B cell (primary cell): ENCODE results near the gene PPP1R14D. TPM values are rescaled to one million over a fixed set of nuclear protein-coding genes. Genes with fewer than 3 reads are reported as not detected.
A peak's percentile ranks its signal among the peaks of the same experiment; 100 is the strongest.

Experiments
- ATAC-seq: fragments of 200-7000 bp; cut with Tn5 transposase; one replicate; pipeline ENCODE4 v1.10.0; 2021; ENCODE audit warnings: low read depth, mild to moderate bottlenecking, moderate number of reproducible peaks, moderate library complexity
- CTCF ChIA-PET: fragments of 350-600 bp; sonication (Branson Sonifier 250); formaldehyde crosslinking; loops from one replicate; lab custom pipeline; 2021; ENCODE audit warnings: antibody characterized with exemption, inconsistent platforms; lab: Charles Lee
- POLR2A ChIA-PET: fragments of 350-600 bp; sonication (Branson Sonifier 250); formaldehyde crosslinking; loops from one replicate; lab custom pipeline; 2021; ENCODE audit warnings: antibody characterized with exemption; lab: Charles Lee
- DNase-seq: peaks from one replicate; pipeline ENCODE4 v3.0.0; 2013
- H2AFZ ChIP-seq: 2 replicates; pipeline ENCODE4 v1.6.1; 2012; ENCODE audit warnings: mild to moderate bottlenecking, low read depth, low read length; ENCODE audit not compliant: insufficient read depth, poor library complexity, severe bottlenecking
- H3K27ac ChIP-seq, 2 donors: 1 replicate in 1 of 2; 2 replicates in 1 of 2; pipeline ENCODE4 v1.5.1; 2012 to 2013; ENCODE audit warnings: low read length in 2 of 2, mild to moderate bottlenecking in 2 of 2, moderate library complexity in 1 of 2
- H3K27me3 ChIP-seq, 4 experiments: fragments of 200-600 bp in 1 of 4; sonication (generic) in 1 of 4; replicated peaks in 1 of 4; 1 replicate in 2 of 4; 2 replicates in 2 of 4; pipeline versions ENCODE4 v1.6.1 to v1.7.0; 2013 to 2016; ENCODE audit warnings: low read length in 3 of 4, mild to moderate bottlenecking in 2 of 4, mixed read lengths in 1 of 4, moderate library complexity in 1 of 4; ENCODE audit not compliant: insufficient read depth in 4 of 4, control insufficient read depth in 3 of 4; ENCODE audit errors: control extremely low read depth in 1 of 4
- H3K36me3 ChIP-seq, 2 experiments: replicated peaks in 1 of 2; 1 replicate in 1 of 2; 2 replicates in 1 of 2; pipeline versions ENCODE4 v1.6.1 to v1.7.1; 2013; ENCODE audit warnings: low read length in 1 of 2; ENCODE audit not compliant: insufficient read depth in 2 of 2, control insufficient read depth in 1 of 2; ENCODE audit errors: control extremely low read depth in 1 of 2, extremely low read depth in 1 of 2
- H3K4me1 ChIP-seq, 2 donors: fragments of 200-600 bp in 1 of 2; sonication (generic) in 1 of 2; 1 replicate in 1 of 2; 2 replicates in 1 of 2; pipeline versions ENCODE4 v1.5.1 to v1.6.1; 2013 to 2017; ENCODE audit warnings: low read length in 2 of 2; ENCODE audit not compliant: control insufficient read depth in 2 of 2, insufficient read depth in 2 of 2
- H3K4me2 ChIP-seq: replicated peaks from 2 replicates; pipeline ENCODE3; 2012; ENCODE audit warnings: mild to moderate bottlenecking, low read depth, low read length; ENCODE audit not compliant: poor library complexity, severe bottlenecking
- H3K4me3 ChIP-seq, 5 experiments: fragments of 200-600 bp in 1 of 5; sonication (generic) in 1 of 5; 1 replicate in 3 of 5; 2 replicates in 2 of 5; pipeline versions ENCODE4 v1.5.1 to v1.7.0; 2011 to 2016; ENCODE audit warnings: low read length in 4 of 5, mild to moderate bottlenecking in 4 of 5, low read depth in 2 of 5, control low read depth in 1 of 5, moderate library complexity in 1 of 5; ENCODE audit not compliant: insufficient read depth in 1 of 5; ENCODE audit errors: control extremely low read depth in 1 of 5, extremely low read depth in 1 of 5
- H3K79me2 ChIP-seq: fragments of 200-600 bp; sonication (generic); one replicate; pipeline ENCODE4 v1.6.0; 2016; ENCODE audit warnings: low read length; ENCODE audit not compliant: control insufficient read depth, insufficient read depth
- H3K9ac ChIP-seq: fragments of 200-600 bp; sonication (generic); 2 replicates; pipeline ENCODE4 v1.6.1; 2017; ENCODE audit warnings: mild to moderate bottlenecking, low read length, moderate library complexity
- H3K9me3 ChIP-seq, 3 donors: one replicate each; pipeline versions ENCODE4 v1.6.1 to v1.7.1; 2013; ENCODE audit warnings: low read length in 2 of 3; ENCODE audit not compliant: control insufficient read depth in 2 of 3, insufficient read depth in 1 of 3; ENCODE audit errors: control extremely low read depth in 1 of 3
- H4K20me1 ChIP-seq: 2 replicates; pipeline ENCODE4 v1.6.0; 2012; ENCODE audit warnings: mild to moderate bottlenecking, low read length; ENCODE audit not compliant: insufficient read depth, control insufficient read depth, poor library complexity, severe bottlenecking
- H3K27ac Mint-ChIP-seq: one replicate; pipeline ENCODE4 v1.8.0; 2021; ENCODE audit warnings: mixed read lengths
- H3K27me3 Mint-ChIP-seq: one replicate; pipeline ENCODE4 v1.8.0; 2021; ENCODE audit warnings: mixed read lengths
- H3K4me1 Mint-ChIP-seq: one replicate; pipeline ENCODE4 v1.8.0; 2021; ENCODE audit warnings: mixed read lengths
- H3K4me3 Mint-ChIP-seq: one replicate; pipeline ENCODE4 v1.8.0; 2021; ENCODE audit warnings: mixed read lengths
- H3K9me3 Mint-ChIP-seq: one replicate; pipeline ENCODE4 v1.8.0; 2022; ENCODE audit warnings: mixed read lengths; ENCODE audit not compliant: insufficient read depth
- CTCF ChIP-seq: fragments of 200-600 bp; IDR thresholded peaks from one replicate; pipeline ENCODE4 v1.8.0; 2022; ENCODE audit warnings: antibody characterized with exemption, mild to moderate bottlenecking
- EZH2 ChIP-seq: IDR thresholded peaks from 2 replicates; pipeline ENCODE4 v1.6.1; 2012; ENCODE audit warnings: borderline replicate concordance, low read depth, mild to moderate bottlenecking, moderate library complexity, low read length; ENCODE audit not compliant: insufficient read depth, poor library complexity, severe bottlenecking
- WGBS: methylation state at CpG from one replicate; pipeline ENCODE4 v1.1.5; 2013; ENCODE audit warnings: missing lambda C conversion rate; ENCODE audit not compliant: insufficient coverage; 5-methylcytosine and 5-hydroxymethylcytosine counted together
- intact Hi-C: fragments of 100-400 bp; cut with micrococcal nuclease; formaldehyde crosslinking; loops from one replicate; pipeline ENCODE4 v1.10.0; 2022
- polyA plus RNA-seq: library from polyadenylated mRNA; depleted of rRNA; stranded (reverse); fragments of >200 nt; gene quantifications from 2 replicates; pipeline ENCODE4 v1.2.3, GENCODE V29; 2012
- total RNA-seq, 2 donors: library from RNA; stranded (reverse); fragments of 120-200 nt in 1 of 2; gene quantifications; 1 replicate in 1 of 2; 2 replicates in 1 of 2; pipeline versions ENCODE4 v1.2.3 to v1.2.4, GENCODE V29; 2013 to 2022

PPP1R14D gene
- total and polyA plus RNA-seq, 2 donors (not counting 1 experiment from before 2014, with no cell fraction given) = 0.19 TPM; not detected in 1

DNA sequence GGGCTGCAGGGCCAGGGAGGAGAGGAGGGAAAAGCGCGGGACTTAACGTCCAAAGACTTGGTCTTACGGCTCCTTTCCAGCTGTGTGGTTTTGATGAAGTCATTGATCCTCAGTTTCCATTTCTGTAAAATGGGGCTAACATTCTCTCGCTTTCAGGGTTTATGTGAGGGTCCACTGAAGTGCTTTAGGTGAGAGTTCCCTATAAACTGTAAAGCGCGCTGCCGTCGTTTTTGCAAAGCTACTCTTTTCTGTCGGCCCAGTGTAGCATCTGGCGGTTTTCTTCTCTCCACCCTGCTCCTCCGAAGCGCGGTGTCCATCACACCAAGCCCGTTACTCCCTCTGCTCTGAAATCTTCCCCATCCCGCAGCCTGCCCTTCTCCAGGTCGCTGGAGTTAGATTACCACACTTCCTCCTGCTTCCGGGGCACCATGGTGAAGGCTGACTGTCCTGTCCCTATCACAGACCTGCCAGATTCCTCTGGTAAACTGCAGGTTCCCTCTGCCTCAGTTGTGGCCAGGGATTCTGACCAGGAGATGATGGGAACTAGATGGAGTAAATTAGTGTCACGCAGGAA lies 20.5 kb downstream of the PPP1R14D start:
- ATAC-seq (no peak), DNase-seq (no peak)
- H3K4me1 Mint-ChIP-seq = peaks cover 24% of the 10 kb centered on the region
- ChIA-PET POLR2A (interaction anchor here (0.6 to 1.7 kb wide), 4 partner anchors 36 to 113 kb away, joined by 3 to 7 read pairs (median 4); partner anchors contain the start of genes RAD51, SPINT1 and VPS18), CTCF (interaction anchor here (1.3 kb wide), 1 partner anchor 114 kb away, joined by 4 read pairs; no protein-coding TSS in a partner anchor)
- Histone ChIP-seq H3K4me3 (peak overlapping the region; percentile 68 to 100 (median 100)), H2AFZ (peak overlapping the region; percentile 99), H3K36me3 (peaks cover 0 to 18% of the 10 kb centered on the region in 2 experiments), H3K9me3 (no peaks in the 10 kb centered on the region), H3K9ac (peak overlapping the region; percentile 84), H3K4me2 (peak overlapping the region; percentile 73), H4K20me1 (peaks cover 8% of the 10 kb centered on the region), H3K4me1 (peaks cover 12 to 18% of the 10 kb centered on the region in 2 donors), H3K27ac (no peak overlapping the region), H3K27me3 (no peaks in the 10 kb centered on the region), H3K79me2 (peaks cover 52% of the 10 kb centered on the region)
- peak overlapping the region; percentile 98 for H3K27ac Mint-ChIP-seq
- WGBS = 6% methylated on average over 18 of the region's 19 CpGs
- H3K4me3 Mint-ChIP-seq = peak overlapping the region; percentile 99
- TF ChIP-seq CTCF (no peak), EZH2 (no peak)
- no peaks in the 10 kb centered on the region for H3K27me3 Mint-ChIP-seq
- H3K9me3 Mint-ChIP-seq = no peaks in the 10 kb centered on the region
- intact Hi-C loops = loop anchor here (1.0 to 5.0 kb wide), 8 partner anchors 36 to 609 kb away; partner anchors contain the start of genes C15orf62, KNL1, RMDN3 and RPUSD2
